H9 (cell line): ENCODE measurements around the gene SRRD. TPM values are rescaled to one million over a fixed set of nuclear protein-coding genes. Genes with fewer than 3 reads are reported as not detected.

Experiments
- DNase-seq: peaks from one replicate; pipeline ENCODE4 v3.0.0-alpha.2; 2017
- H2AFZ ChIP-seq: one replicate; pipeline ENCODE4 v1.6.1; 2013; ENCODE audit warnings: mild to moderate bottlenecking, low read length, control low read depth, moderate library complexity
- H2AK5ac ChIP-seq: 2 replicates; pipeline ENCODE4 v1.6.1; 2013; ENCODE audit warnings: low read length, control low read depth, mixed read lengths; ENCODE audit not compliant: insufficient read length
- H2BK120ac ChIP-seq: one replicate; pipeline ENCODE4 v1.6.1; 2013; ENCODE audit warnings: low read depth, mild to moderate bottlenecking, low read length, control low read depth, inconsistent platforms; ENCODE audit not compliant: poor library complexity, severe bottlenecking
- H2BK12ac ChIP-seq: 2 replicates; pipeline ENCODE4 v1.6.1; 2013; ENCODE audit warnings: low read length, control low read depth, mixed read lengths, low read depth; ENCODE audit not compliant: insufficient read length
- H2BK15ac ChIP-seq: 2 replicates; pipeline ENCODE4 v1.6.1; 2013; ENCODE audit warnings: low read depth, low read length, control low read depth
- H2BK20ac ChIP-seq: one replicate; pipeline ENCODE4 v1.6.1; 2013; ENCODE audit warnings: low read depth, mild to moderate bottlenecking, low read length, control low read depth, inconsistent platforms; ENCODE audit not compliant: poor library complexity, severe bottlenecking
- H2BK5ac ChIP-seq: 2 replicates; pipeline ENCODE4 v1.6.1; 2013; ENCODE audit warnings: low read length, control low read depth, mixed read lengths; ENCODE audit not compliant: insufficient read length
- H3K14ac ChIP-seq: 2 replicates; pipeline ENCODE4 v1.6.1; 2013; ENCODE audit warnings: low read length, control low read depth; ENCODE audit not compliant: insufficient read depth
- H3K18ac ChIP-seq: 2 replicates; pipeline ENCODE4 v1.6.1; 2013; ENCODE audit warnings: low read depth, mild to moderate bottlenecking, mixed read lengths, low read length, control low read depth; ENCODE audit not compliant: insufficient read length
- H3K23ac ChIP-seq: 2 replicates; pipeline ENCODE4 v1.6.1; 2013; ENCODE audit warnings: low read length, control low read depth, mixed read lengths, low read depth; ENCODE audit not compliant: insufficient read length
- H3K23me2 ChIP-seq: 2 replicates; pipeline ENCODE4 v1.6.1; 2013; ENCODE audit warnings: low read depth, mild to moderate bottlenecking, mixed read lengths, low read length, control low read depth; ENCODE audit not compliant: insufficient read length, poor library complexity, severe bottlenecking
- H3K27ac ChIP-seq: 2 replicates; pipeline ENCODE4 v1.5.1; 2013; ENCODE audit warnings: low read length, control low read depth, mixed read lengths, low read depth; ENCODE audit not compliant: insufficient read length
- H3K27me3 ChIP-seq: 2 replicates; pipeline ENCODE4 v1.6.1; 2013; ENCODE audit warnings: low read length, control low read depth, inconsistent platforms; ENCODE audit not compliant: insufficient read depth
- H3K4ac ChIP-seq: 2 replicates; pipeline ENCODE4 v1.6.1; 2013; ENCODE audit warnings: low read depth, mild to moderate bottlenecking, control low read depth, inconsistent platforms, low read length, moderate library complexity
- H3K4me1 ChIP-seq: 2 replicates; pipeline ENCODE4 v1.6.1; 2013; ENCODE audit warnings: low read length, control low read depth, inconsistent platforms; ENCODE audit not compliant: insufficient read depth
- H3K4me2 ChIP-seq: 2 replicates; pipeline ENCODE4 v1.6.1; 2013; ENCODE audit warnings: low read length, control low read depth, mixed read lengths; ENCODE audit not compliant: insufficient read length, insufficient read depth
- H3K56ac ChIP-seq: 2 replicates; pipeline ENCODE4 v1.6.1; 2013; ENCODE audit warnings: low read depth, mild to moderate bottlenecking, mixed read lengths, low read length, control low read depth; ENCODE audit not compliant: insufficient read length
- H3K79me1 ChIP-seq: 2 replicates; pipeline ENCODE4 v1.6.1; 2013; ENCODE audit warnings: low read depth, mild to moderate bottlenecking, moderate library complexity, low read length, control low read depth, inconsistent platforms; ENCODE audit not compliant: insufficient read depth, poor library complexity, severe bottlenecking
- H3K79me2 ChIP-seq: 2 replicates; pipeline ENCODE4 v1.6.1; 2013; ENCODE audit warnings: low read length, control low read depth, inconsistent platforms; ENCODE audit not compliant: insufficient read depth
- H3K9ac ChIP-seq: 2 replicates; pipeline ENCODE4 v1.6.1; 2013; ENCODE audit warnings: low read length, control low read depth, mixed read lengths; ENCODE audit not compliant: insufficient read length; ENCODE audit errors: extremely low read depth
- H3K9me3 ChIP-seq: one replicate; pipeline ENCODE4 v1.6.1; 2013; ENCODE audit warnings: low read depth, low read length, inconsistent platforms; ENCODE audit not compliant: control insufficient read depth
- H3T11ph ChIP-seq: one replicate; pipeline ENCODE4 v1.6.1; 2013; ENCODE audit warnings: mild to moderate bottlenecking, low read length, control low read depth, inconsistent platforms
- H4K20me1 ChIP-seq: one replicate; pipeline ENCODE4 v1.6.1; 2013; ENCODE audit not compliant: control insufficient read depth, insufficient read length, insufficient read depth
- H4K5ac ChIP-seq: 2 replicates; pipeline ENCODE4 v1.6.1; 2013; ENCODE audit warnings: low read depth, mild to moderate bottlenecking, mixed read lengths, low read length, control low read depth; ENCODE audit not compliant: insufficient read length
- H4K8ac ChIP-seq: replicated peaks from 2 replicates; pipeline ENCODE4 v1.6.1; 2013; ENCODE audit warnings: low read length, control low read depth, mixed read lengths, low read depth; ENCODE audit not compliant: insufficient read length
- H4K91ac ChIP-seq: 2 replicates; pipeline ENCODE4 v1.6.1; 2013; ENCODE audit warnings: low read depth, mild to moderate bottlenecking, moderate library complexity, mixed read lengths, low read length, control low read depth; ENCODE audit not compliant: insufficient read length
- H3K27ac Mint-ChIP-seq, 3 experiments: 2 replicates in 2 of 3; 3 replicates in 1 of 3; pipeline ENCODE4 v1.8.0; 2020 to 2021; ENCODE audit warnings: mixed read lengths in 3 of 3, mild to moderate bottlenecking in 1 of 3, moderate library complexity in 1 of 3
- H3K27me3 Mint-ChIP-seq: 2 replicates; pipeline ENCODE4 v1.8.0; 2021; ENCODE audit warnings: low read depth, mild to moderate bottlenecking, moderate library complexity, mixed read lengths
- H3K36me3 Mint-ChIP-seq, 3 experiments: 2 replicates in 2 of 3; 3 replicates in 1 of 3; pipeline ENCODE4 v1.8.0; 2020 to 2021; ENCODE audit warnings: low read depth in 3 of 3, mixed read lengths in 3 of 3; ENCODE audit not compliant: insufficient read depth in 1 of 3
- H3K4me1 Mint-ChIP-seq, 2 experiments: 2 replicates each; pipeline ENCODE4 v1.8.0; 2020; ENCODE audit warnings: mixed read lengths in 2 of 2
- H3K4me3 Mint-ChIP-seq, 2 experiments: 2 replicates in 1 of 2; 3 replicates in 1 of 2; pipeline ENCODE4 v1.8.0; 2020 to 2021; ENCODE audit warnings: mild to moderate bottlenecking in 2 of 2, mixed read lengths in 2 of 2, moderate library complexity in 1 of 2
- H3K9me3 Mint-ChIP-seq, 2 experiments: 2 replicates in 1 of 2; 3 replicates in 1 of 2; pipeline ENCODE4 v1.8.0; 2020; ENCODE audit warnings: mild to moderate bottlenecking in 2 of 2, mixed read lengths in 2 of 2, moderate library complexity in 1 of 2
- CTCF ChIP-seq: fragments of 200-600 bp; sonication (generic); conservative IDR thresholded peaks from 3 replicates; pipeline ENCODE4 v1.8.0; 2021; ENCODE audit warnings: antibody characterized with exemption, mild to moderate bottlenecking
- WGBS: extraction: QIAGEN DNeasy Blood & Tissue Kit; methylation state at CpG from one replicate; pipeline ENCODE4 v1.1.7; 2013; ENCODE audit warnings: missing lambda C conversion rate, low lambda C conversion rate, mixed read lengths; ENCODE audit not compliant: insufficient read length; ENCODE audit errors: extremely low coverage; 5-methylcytosine and 5-hydroxymethylcytosine counted together
- total RNA-seq: library from RNA; stranded (reverse); gene quantifications from 2 replicates; pipeline ENCODE4 v1.2.1, GENCODE V29; 2021

Gene SRRD
- total RNA-seq, 1 experiment from 2014 or later: 36.0 TPM

GRCh38 chr22:26496456-26496855 lies 12.8 kb downstream of the SRRD start:
- H3K9me3 ChIP-seq: no peaks in the 10 kb centered on the region
- no peak overlapping the region for H3K4ac ChIP-seq
- Mint-ChIP-seq H3K4me1 (no peaks in the 10 kb centered on the region), H3K27me3 (no peaks in the 10 kb centered on the region), H3K27ac (no peak overlapping the region), H3K4me3 (no peak overlapping the region), H3K9me3 (no peaks in the 10 kb centered on the region), H3K36me3 (peaks cover 49 to 87% (median 80%) of the 10 kb centered on the region in 3 experiments)
- no peak overlapping the region for H2BK12ac ChIP-seq
- no peak overlapping the region for H2BK15ac ChIP-seq
- H2AFZ ChIP-seq: no peak overlapping the region
- no peaks in the 10 kb centered on the region for H3K4me1 ChIP-seq
- no peaks in the 10 kb centered on the region for H3K79me2 ChIP-seq
- H3K23ac ChIP-seq: no peak overlapping the region
- H3K4me2 ChIP-seq: no peak overlapping the region
- H3T11ph ChIP-seq: no peak overlapping the region
- H3K27ac ChIP-seq: no peak overlapping the region
- no peaks in the 10 kb centered on the region for H3K27me3 ChIP-seq
- H3K9ac ChIP-seq: no peak overlapping the region
- no peaks in the 10 kb centered on the region for H3K23me2 ChIP-seq
- no peak overlapping the region for H2BK120ac ChIP-seq
- H2BK5ac ChIP-seq: no peak overlapping the region
- no peak for DNase-seq
- no CpG with 5 or more reads among the region's 4 CpGs for WGBS
- no peak overlapping the region for H3K56ac ChIP-seq
- no peaks in the 10 kb centered on the region for H3K79me1 ChIP-seq
- no peak overlapping the region for H4K91ac ChIP-seq
- H2BK20ac ChIP-seq: no peak overlapping the region
- no peak overlapping the region for H4K5ac ChIP-seq
- H4K8ac ChIP-seq: no peak overlapping the region
- H3K18ac ChIP-seq: no peak overlapping the region
- H3K14ac ChIP-seq: no peak overlapping the region
- no peaks in the 10 kb centered on the region for H4K20me1 ChIP-seq
- no peak for TF ChIP-seq CTCF
- no peak overlapping the region for H2AK5ac ChIP-seq
